ENCODE results near the gene ROR1.

DNA sequence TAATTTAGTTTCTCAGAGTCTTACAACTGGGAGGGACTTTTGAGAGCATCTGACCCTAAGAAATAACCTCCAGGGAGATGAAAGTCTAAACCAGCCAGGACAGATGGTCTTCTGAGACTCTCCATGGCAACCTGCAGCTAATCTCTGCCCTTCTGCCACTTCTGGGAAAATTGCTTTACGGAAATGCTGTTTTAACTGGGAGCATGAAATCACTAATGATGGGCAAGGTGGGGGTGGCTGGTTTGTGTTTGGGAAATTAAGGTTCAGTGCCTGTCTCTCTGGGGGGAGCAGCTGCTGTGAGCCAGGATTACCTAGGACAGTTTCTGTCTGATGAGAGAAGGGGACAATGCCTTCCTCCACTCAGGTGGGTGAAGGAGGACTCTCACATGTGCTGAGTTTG lies 33.2 kb downstream of the ROR1 start:
- TF ChIP-seq POLR2A (IDR thresholded peaks at IDR 0.05): no peak
- TF ChIP-seq, protein P1, sequence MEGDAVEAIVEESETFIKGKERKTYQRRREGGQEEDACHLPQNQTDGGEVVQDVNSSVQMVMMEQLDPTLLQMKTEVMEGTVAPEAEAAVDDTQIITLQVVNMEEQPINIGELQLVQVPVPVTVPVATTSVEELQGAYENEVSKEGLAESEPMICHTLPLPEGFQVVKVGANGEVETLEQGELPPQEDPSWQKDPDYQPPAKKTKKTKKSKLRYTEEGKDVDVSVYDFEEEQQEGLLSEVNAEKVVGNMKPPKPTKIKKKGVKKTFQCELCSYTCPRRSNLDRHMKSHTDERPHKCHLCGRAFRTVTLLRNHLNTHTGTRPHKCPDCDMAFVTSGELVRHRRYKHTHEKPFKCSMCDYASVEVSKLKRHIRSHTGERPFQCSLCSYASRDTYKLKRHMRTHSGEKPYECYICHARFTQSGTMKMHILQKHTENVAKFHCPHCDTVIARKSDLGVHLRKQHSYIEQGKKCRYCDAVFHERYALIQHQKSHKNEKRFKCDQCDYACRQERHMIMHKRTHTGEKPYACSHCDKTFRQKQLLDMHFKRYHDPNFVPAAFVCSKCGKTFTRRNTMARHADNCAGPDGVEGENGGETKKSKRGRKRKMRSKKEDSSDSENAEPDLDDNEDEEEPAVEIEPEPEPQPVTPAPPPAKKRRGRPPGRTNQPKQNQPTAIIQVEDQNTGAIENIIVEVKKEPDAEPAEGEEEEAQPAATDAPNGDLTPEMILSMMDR (IDR thresholded peaks at IDR 0.05): no peak
- TF ChIP-seq EP300 (IDR thresholded peaks at IDR 0.05): no peak
- no peak for TF ChIP-seq POLR2AphosphoS5 (IDR thresholded peaks at IDR 0.05)
